Activated CD4-positive, alpha-beta T cell treated with anti-CD3 and anti-CD28 coated beads, Interleukin-10, Interleukin-2, amounts not matched to agents 100 ng/mL and 50 ng/mL, durations not matched to agents 16 hours and 8 hours (primary cell): ENCODE measurements around the gene PDLIM5.
A peak's percentile ranks its signal among the peaks of the same experiment; 100 is the strongest.

Source experiments
- DNase-seq: peaks from one replicate; pipeline ENCODE4 v3.0.0-alpha.2; 2020

PDLIM5 gene

GRCh38 chr4:94566420-94566819, 114.7 kb downstream of the PDLIM5 start:
- DNase-seq = no peak

GRCh38 chr4:94567811-94568210, 116.1 kb downstream of the PDLIM5 start:
- no peak for DNase-seq

DNA sequence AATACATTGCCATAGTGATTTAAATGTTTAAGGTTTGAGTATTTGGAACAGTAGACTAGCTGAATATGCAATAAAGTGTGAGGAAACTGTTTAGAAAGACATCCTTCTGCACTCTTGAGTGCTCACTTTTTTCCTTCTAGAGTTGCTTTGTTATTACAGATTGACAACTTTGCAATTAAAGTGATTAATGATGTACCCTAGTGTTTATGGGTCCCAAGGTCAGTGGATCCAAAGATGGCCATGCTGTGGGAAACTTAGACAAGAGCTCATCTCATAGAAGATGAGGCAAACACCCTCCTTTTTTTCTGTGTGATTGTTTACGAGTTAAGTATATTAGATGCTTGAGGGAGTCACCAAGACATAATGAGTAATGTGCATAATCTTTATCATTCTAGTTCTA, 118.8 kb downstream of the PDLIM5 start:
- DNase-seq = no peak

DNA sequence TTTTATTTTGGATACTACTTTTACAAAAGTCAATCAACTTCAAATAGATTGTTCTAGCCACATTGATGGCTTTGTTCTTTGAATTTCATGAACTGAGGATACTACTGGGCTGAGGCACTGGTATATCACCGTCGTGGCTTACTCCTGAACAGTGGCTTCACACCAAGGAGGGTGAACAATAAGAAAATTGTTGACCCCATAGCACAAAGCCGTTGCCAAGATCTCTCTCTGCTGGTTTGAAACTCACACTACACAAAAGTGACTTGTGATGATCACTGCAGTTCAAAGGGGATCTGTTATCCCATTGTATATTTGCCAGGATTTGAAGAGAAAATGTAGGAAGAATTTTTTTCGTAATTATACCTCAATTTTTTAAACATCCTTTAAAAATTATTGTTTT, 119.6 kb downstream of the PDLIM5 start:
- DNase-seq = no peak

- DNase-seq = no peak
Measured at GRCh38 chr4:94571715-94572114, 120.0 kb downstream of the PDLIM5 start.

DNA sequence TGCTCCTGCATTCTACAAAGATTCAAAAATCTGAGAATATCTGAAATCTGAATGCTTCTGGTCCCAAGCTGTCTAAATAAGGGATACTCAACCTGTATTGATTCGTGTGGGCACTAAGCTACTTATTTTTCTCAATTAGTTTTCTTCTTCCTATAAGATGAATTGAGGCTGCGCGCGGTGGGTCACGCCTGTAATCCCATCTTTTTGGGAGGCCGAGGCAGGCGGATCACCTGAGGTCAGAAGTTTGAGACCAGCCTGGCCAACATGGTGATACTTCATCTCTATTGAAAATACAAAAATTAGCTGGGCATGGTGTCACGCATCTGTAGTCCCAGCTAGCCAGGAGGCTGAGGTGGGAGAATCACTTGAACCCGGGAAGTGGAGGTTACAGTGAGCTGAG, 122.3 kb downstream of the PDLIM5 start:
- DNase-seq = no peak

DNA sequence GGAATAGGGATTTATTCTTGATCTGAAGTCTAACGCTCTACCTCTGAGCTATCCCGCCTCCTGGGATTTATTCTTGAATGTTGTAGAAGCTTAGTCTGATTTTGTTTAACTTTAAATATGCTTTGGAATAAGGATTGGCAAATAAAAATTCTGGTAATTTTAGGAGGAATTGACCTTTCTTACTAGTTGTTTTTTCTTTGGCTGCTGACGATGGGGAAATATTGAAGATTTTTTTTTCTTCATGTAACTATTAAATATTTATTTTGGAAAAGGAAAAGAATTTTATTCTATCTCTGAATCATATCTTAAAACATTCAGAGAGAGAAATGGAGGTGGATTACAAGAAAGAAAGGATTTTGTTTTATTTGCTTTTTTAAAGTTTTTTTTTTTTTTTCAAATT, 122.9 kb downstream of the PDLIM5 start:
- DNase-seq = no peak

DNA sequence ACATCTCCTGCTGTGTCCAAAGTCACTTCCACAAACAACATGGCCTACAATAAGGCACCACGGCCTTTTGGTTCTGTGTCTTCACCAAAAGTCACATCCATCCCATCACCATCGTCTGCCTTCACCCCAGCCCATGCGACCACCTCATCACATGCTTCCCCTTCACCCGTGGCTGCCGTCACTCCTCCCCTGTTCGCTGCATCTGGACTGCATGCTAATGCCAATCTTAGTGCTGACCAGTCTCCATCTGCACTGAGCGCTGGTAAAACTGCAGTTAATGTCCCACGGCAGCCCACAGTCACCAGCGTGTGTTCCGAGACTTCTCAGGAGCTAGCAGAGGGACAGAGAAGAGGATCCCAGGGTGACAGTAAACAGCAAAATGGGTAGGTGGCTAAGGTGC, 123.9 kb downstream of the PDLIM5 start:
- no peak for DNase-seq

- no peak for DNase-seq
Measured at GRCh38 chr4:94576210-94576609, 124.5 kb downstream of the PDLIM5 start.

DNA sequence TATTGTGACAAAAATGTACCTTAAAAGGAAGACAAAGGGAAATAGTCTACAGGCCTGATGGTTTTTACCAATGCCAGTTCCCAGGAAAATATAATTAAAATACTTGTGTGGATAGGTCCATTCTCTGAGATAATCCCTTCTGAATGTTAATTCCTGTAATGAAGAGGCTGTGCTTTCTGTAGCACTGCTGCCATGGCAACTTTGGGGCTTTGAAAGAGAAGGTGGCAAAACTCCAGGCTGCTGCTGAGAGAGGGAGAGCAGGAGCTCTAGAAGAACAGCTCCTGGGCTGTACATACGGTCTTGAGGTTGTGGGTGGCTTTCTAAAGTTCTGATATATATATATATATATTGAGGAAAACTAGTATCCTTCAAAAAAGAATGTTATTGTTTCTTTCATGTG, 125.4 kb downstream of the PDLIM5 start:
- DNase-seq = no peak

DNA sequence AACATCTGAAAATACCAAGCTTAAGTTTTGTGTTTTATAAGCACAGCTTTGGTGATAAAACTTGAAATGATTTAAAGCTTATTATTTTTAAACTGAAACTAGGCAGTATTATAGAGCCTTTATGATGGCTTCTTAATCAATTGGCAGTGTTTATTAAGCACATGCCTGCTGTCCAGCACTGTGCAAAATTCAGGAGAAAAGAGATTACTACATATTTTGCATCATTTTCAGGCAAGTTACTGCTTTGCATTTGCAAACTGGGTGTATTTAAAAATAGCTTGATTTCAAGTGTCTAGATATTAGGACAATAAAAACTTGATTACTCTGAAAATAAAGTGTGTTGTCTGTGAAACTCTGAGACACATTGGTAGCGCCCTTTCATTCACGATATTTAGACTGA, 126.5 kb downstream of the PDLIM5 start:
- DNase-seq = no peak

DNA sequence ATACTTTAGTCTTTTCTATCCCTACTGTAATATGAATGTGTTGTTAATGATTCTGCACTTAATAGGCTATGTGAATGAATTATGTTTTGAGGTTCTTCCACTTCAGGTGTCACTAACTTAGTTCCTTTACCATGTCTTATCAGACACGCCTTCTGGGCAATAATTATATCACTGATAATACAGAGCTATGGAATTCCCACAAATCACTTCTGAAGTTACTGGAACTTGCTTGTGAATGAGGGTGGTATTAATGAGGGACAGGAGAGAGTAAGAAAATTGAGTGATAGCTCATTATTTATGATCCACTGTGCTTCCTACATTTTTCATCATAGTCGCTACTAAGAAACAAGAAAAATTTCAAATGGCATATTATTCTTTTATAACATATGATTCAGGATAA, 130.0 kb downstream of the PDLIM5 start:
- no peak for DNase-seq

DNA sequence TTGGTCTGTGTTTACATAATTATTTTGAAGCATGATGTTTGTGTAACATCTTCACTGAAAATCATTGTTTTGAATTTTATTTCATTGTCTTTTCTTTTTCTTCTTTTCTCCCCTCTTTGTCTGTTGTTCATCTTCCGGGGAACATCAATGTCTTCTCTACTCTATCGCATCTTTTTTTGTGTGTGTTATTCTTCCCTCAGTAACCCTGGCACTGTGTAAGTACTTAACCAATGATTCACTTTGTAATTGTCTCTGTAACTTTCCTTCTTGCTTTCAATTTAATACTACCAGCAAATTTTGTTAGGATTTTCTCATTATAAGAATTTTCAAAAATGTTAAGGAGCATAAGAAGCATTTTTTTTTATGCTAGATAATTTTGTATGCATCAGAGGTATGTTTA, 130.8 kb downstream of the PDLIM5 start:
- DNase-seq = no peak

DNA sequence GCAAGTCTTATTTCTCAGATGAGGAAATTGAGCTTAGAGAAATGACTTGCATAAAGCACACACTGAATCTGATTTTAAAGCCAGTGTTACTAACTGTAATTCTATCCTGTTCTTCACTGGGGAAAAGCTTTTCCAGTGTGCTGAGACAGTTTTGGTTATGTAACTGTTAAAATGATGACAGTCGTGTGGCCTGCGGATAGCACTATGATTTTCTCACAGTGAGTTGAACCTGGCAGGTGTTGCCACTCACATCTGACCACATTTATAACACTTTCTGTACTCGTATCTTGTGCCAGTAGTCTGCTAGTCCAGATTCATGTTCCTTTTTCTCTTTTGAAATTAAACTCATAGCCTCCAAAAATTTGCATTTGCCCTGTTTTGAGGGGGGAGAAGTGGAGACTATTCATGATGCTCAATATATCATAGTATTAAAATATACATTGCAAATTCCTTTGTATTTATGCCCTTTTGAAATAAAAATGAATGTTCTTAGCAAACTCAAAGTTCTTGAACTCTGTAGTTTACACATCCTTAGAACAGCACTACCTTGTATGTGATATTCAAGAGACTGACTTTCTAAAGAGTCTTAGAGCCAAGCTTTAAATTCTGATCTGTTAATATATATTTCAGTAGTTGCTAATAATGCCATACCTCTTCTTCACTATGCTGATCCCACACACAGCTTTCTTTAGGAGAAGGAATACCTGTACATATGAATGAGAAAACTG, 132.3 kb downstream of the PDLIM5 start:
- DNase-seq = no peak

DNA sequence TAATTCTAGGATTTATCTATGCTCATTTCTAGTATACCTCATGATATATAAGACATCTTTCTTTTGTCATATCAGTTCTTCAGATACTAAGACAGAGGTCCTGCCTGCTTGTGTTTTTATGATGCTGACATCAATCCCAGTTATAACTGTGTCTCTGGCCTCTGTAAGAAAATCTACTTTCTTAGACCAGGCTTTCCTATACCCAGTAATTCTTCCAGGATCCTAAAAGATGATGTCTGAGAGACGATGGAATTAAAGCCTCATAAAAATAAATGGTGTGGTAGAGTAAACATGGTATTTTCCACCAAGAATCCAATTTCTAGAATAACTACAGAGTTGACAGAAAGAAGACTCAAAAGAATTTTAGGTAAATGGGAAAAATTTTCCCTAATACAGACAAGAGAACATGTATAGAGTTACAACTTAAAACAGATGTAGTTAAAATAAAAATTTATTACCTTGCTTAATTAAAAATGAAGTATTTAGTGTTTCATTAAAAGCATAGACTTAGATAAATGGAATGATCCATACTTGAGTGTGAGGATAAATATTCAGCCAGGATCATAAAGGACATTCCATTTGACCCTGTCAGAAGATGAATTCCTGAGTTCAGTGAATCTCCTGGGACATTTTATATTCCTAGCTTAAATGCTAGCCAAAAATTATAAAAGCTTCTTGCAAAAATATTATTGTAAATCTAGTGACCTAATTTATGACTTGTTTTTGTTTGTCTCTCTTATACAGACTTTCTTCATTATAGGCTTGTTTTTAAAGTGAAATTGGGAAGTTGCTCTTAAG, 137.4 kb downstream of the PDLIM5 start:
- DNase-seq = no peak

GRCh38 chr4:94590493-94590892, 138.8 kb downstream of the PDLIM5 start:
- DNase-seq = no peak

GRCh38 chr4:94591289-94591688, 139.5 kb downstream of the PDLIM5 start:
- DNase-seq = no peak

- no peak for DNase-seq
Measured at GRCh38 chr4:94595013-94595412, 143.3 kb downstream of the PDLIM5 start.

GRCh38 chr4:94595880-94596483, 144.2 kb downstream of the PDLIM5 start:
- peak; percentile 33 for DNase-seq

GRCh38 chr4:94598758-94599157, 147.0 kb downstream of the PDLIM5 start:
- DNase-seq = no peak

- no peak for DNase-seq
Measured at GRCh38 chr4:94603170-94603747, 151.5 kb downstream of the PDLIM5 start.

DNA sequence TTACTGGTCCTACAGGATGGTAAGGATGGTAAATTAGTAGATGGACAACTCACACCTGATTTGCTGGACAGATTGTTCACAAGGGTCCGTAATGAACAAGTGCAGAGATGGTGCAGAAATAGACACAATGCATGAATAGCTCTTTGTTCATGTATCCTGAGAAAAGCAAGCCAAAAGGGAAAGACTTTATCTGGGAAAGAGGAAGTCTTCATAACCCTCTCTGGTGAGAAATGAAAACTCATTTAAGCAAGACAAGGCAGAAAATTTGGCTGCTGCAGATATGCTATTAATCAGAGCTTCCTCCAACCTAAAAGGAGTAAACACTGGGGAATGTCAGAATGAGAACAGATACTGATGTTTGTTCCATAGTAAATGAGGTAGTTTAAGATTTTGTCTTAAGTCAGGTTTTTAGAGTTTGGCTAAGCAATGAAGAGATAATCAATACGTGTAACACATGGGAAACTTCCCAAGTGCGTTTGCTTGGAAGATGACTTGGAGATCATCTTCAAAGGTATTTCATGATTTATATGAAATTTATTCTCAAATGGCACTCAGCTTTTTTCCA, 153.6 kb downstream of the PDLIM5 start:
- DNase-seq = no peak

DNA sequence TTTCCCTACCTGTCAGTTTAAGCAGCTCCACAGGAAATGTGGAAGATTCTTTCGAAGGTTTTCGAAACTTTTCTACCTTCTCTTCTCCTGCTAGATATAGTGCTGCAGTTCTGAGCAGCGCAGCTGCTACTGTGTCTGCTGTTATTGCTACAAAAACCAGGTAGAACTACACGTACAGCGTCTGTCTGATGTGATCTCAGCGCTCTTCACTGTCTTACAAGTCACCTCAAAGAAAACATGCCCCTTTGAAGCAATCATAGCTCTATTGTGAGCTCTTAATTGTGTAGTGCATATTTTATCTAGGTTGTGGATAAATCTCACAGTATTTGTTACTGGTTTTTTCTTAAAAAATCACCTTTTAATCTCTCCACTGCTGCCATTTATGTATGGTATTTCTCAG, 158.4 kb downstream of the PDLIM5 start:
- no peak for DNase-seq
